ENCODE data around the gene PDCD6IP. TPM values are rescaled to one million over a fixed set of nuclear protein-coding genes. Genes with fewer than 3 reads are reported as not detected.
A peak's percentile ranks its signal among the peaks of the same experiment; 100 is the strongest.

Gene PDCD6IP
- total RNA-seq, 1 donor from 2014 or later: 203 TPM

DNA sequence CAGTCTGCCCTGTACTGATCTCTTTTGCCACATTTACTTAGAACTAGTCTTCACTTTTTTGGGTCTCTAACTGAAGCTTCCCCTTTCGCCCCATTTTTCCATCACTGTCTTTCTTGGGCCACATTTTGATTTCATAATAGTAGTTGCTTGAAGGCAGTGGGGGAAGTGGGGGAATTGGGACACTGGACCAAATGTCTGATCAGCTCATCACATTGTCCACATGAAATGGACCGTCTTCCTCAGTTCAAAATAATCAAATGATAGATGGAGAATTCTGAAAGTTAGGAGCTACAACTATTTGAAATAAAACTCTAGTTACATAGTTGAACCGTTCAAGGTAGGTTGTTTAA is 747 bp downstream of the PDCD6IP start:
- peaks cover 35% of the 10 kb centered on the region for H4K20me1 ChIP-seq (ENCODE audit: insufficient read depth, low read length)
- no peaks in the 10 kb centered on the region for H3K27me3 Mint-ChIP-seq (ENCODE audit: low read depth, unreplicated experiment)
- peaks cover 22% of the 10 kb centered on the region for H3K36me3 Mint-ChIP-seq (ENCODE audit: low read depth, unreplicated experiment)
- H3K9me3 Mint-ChIP-seq (ENCODE audit: unreplicated experiment): no peaks in the 10 kb centered on the region
- peak overlapping the region; percentile 96 for H3K4me3 Mint-ChIP-seq (ENCODE audit: unreplicated experiment)
- peak overlapping the region; percentile 97 for H3K9ac ChIP-seq (ENCODE audit: low read length)
- TF ChIP-seq EZH2 (IDR thresholded peaks at IDR 0.05; ENCODE audit: insufficient read depth, low read length): no peak
- FAIRE-seq (peak; percentile 29), DNase-seq (ENCODE audit: low read depth) (no peak)
- peak overlapping the region; percentile 98 for H3K27ac Mint-ChIP-seq (ENCODE audit: unreplicated experiment)
- no peaks in the 10 kb centered on the region for H3K27me3 ChIP-seq (ENCODE audit: insufficient read depth, low read length)
- H3K9me3 ChIP-seq (ENCODE audit: insufficient read depth, low read depth, low read length): no peaks in the 10 kb centered on the region
- peaks cover 25% of the 10 kb centered on the region for H3K4me1 Mint-ChIP-seq (ENCODE audit: low read depth, unreplicated experiment)
- H3K4me1 ChIP-seq (ENCODE audit: insufficient read depth, low read length): peaks cover 18% of the 10 kb centered on the region
- peaks cover 3% of the 10 kb centered on the region for H3K36me3 ChIP-seq (ENCODE audit: insufficient read depth, low read length)
- H3K4me2 ChIP-seq (ENCODE audit: low read length): peak overlapping the region; percentile 98
- peak overlapping the region; percentile 98 for H3K27ac ChIP-seq (ENCODE audit: low read depth, low read length)
- peak overlapping the region; percentile 79 for H2AFZ ChIP-seq (ENCODE audit: low read depth, low read length)
- H3K79me2 ChIP-seq (ENCODE audit: insufficient read depth, low read length): peaks cover 63% of the 10 kb centered on the region
- peak overlapping the region; percentile 93 for H3K4me3 ChIP-seq (ENCODE audit: insufficient read depth, low read depth, low read length)

DNA sequence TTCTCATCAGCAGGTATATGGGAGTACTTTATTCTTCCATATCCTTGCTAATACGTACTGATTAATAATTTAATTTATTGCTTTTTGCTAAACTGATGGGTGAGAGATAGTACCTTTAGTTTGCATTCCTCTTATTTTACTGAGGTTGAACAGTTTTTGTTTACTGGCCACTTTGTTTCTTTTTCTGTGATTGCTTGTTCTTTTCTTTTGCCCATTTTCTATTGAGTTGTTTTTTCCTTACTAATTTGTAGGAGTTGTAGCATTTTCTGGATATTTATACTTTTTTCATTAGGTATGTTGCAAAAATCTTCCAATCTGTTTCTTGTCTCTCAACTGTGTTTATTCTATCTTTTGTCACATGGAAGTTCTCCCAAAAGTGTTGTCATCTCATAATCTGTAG is 4.8 kb downstream of the PDCD6IP start:
- Mint-ChIP-seq H3K27me3 (ENCODE audit: low read depth, unreplicated experiment) (no peaks in the 10 kb centered on the region), H3K9me3 (ENCODE audit: unreplicated experiment) (no peaks in the 10 kb centered on the region), H3K4me3 (ENCODE audit: unreplicated experiment) (no peak overlapping the region), H3K4me1 (ENCODE audit: low read depth, unreplicated experiment) (peaks cover 30% of the 10 kb centered on the region), H3K36me3 (ENCODE audit: low read depth, unreplicated experiment) (peaks cover 21% of the 10 kb centered on the region), H3K27ac (ENCODE audit: unreplicated experiment) (no peak overlapping the region)
- peaks cover 3% of the 10 kb centered on the region for H3K36me3 ChIP-seq (ENCODE audit: insufficient read depth, low read length)
- peaks cover 91% of the 10 kb centered on the region for H3K79me2 ChIP-seq (ENCODE audit: insufficient read depth, low read length)
- no peaks in the 10 kb centered on the region for H3K27me3 ChIP-seq (ENCODE audit: insufficient read depth, low read length)
- H3K27ac ChIP-seq (ENCODE audit: low read depth, low read length): no peak overlapping the region
- peaks cover 16% of the 10 kb centered on the region for H3K4me1 ChIP-seq (ENCODE audit: insufficient read depth, low read length)
- H3K4me3 ChIP-seq (ENCODE audit: insufficient read depth, low read depth, low read length): no peak overlapping the region
- no peak for DNase-seq (ENCODE audit: low read depth)
- H3K9ac ChIP-seq (ENCODE audit: low read length): no peak overlapping the region
- H2AFZ ChIP-seq (ENCODE audit: low read depth, low read length): no peak overlapping the region
- no peak overlapping the region for H3K4me2 ChIP-seq (ENCODE audit: low read length)
- TF ChIP-seq, protein P1, sequence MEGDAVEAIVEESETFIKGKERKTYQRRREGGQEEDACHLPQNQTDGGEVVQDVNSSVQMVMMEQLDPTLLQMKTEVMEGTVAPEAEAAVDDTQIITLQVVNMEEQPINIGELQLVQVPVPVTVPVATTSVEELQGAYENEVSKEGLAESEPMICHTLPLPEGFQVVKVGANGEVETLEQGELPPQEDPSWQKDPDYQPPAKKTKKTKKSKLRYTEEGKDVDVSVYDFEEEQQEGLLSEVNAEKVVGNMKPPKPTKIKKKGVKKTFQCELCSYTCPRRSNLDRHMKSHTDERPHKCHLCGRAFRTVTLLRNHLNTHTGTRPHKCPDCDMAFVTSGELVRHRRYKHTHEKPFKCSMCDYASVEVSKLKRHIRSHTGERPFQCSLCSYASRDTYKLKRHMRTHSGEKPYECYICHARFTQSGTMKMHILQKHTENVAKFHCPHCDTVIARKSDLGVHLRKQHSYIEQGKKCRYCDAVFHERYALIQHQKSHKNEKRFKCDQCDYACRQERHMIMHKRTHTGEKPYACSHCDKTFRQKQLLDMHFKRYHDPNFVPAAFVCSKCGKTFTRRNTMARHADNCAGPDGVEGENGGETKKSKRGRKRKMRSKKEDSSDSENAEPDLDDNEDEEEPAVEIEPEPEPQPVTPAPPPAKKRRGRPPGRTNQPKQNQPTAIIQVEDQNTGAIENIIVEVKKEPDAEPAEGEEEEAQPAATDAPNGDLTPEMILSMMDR (IDR thresholded peaks at IDR 0.05; ENCODE audit: insufficient read depth, low read depth, low read length): no peak
- no peak for TF ChIP-seq EZH2 (IDR thresholded peaks at IDR 0.05; ENCODE audit: insufficient read depth, low read length)
- FAIRE-seq: no peak
- H3K9me3 ChIP-seq (ENCODE audit: insufficient read depth, low read depth, low read length): no peaks in the 10 kb centered on the region
- H4K20me1 ChIP-seq (ENCODE audit: insufficient read depth, low read length): peaks cover 69% of the 10 kb centered on the region

DNA sequence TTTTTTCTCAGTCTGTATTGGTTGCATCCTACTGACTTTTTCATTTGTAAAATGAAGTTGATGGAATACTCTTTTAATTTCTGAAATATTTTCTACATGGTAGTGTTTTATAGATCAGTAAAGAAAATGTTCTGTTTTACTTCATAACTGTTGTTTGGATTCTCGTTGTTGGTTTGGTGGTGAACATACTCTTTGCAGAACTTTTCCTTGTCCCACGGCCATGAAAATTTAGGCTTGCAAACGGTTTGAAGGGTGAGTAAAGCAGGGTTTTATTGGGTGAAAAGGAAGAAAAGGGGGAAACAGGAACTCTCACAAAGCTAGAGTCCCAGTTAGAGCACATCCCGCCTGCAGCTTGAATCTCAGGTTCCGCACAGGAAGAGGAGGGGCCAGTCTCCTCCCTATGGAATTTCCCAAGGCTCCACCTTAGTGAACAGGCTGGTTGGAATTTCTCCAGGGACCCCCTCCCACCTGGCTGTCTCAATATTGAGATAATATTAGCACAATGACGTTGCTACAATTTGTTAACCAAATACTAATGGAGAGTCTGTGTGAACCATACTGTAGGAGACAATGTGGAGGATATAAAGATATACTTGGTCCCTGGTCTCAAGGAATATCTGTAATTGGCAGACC is 5.6 kb downstream of the PDCD6IP start:
- Histone ChIP-seq H3K79me2 (ENCODE audit: insufficient read depth, low read length) (peaks cover 97% of the 10 kb centered on the region), H4K20me1 (ENCODE audit: insufficient read depth, low read length) (peaks cover 76% of the 10 kb centered on the region), H3K27me3 (ENCODE audit: insufficient read depth, low read length) (no peaks in the 10 kb centered on the region), H3K9ac (ENCODE audit: low read length) (no peak overlapping the region), H3K4me2 (ENCODE audit: low read length) (no peak overlapping the region), H3K4me3 (ENCODE audit: insufficient read depth, low read depth, low read length) (no peak overlapping the region), H3K27ac (ENCODE audit: low read depth, low read length) (no peak overlapping the region), H3K9me3 (ENCODE audit: insufficient read depth, low read depth, low read length) (no peaks in the 10 kb centered on the region), H3K4me1 (ENCODE audit: insufficient read depth, low read length) (peaks cover 16% of the 10 kb centered on the region), H2AFZ (ENCODE audit: low read depth, low read length) (no peak overlapping the region), H3K36me3 (ENCODE audit: insufficient read depth, low read length) (peaks cover 3% of the 10 kb centered on the region)
- DNase-seq (ENCODE audit: low read depth) (no peak), FAIRE-seq (no peak)
- H3K27ac Mint-ChIP-seq (ENCODE audit: unreplicated experiment): no peak overlapping the region
- no peaks in the 10 kb centered on the region for H3K9me3 Mint-ChIP-seq (ENCODE audit: unreplicated experiment)
- H3K27me3 Mint-ChIP-seq (ENCODE audit: low read depth, unreplicated experiment): no peaks in the 10 kb centered on the region
- H3K36me3 Mint-ChIP-seq (ENCODE audit: low read depth, unreplicated experiment): peaks cover 22% of the 10 kb centered on the region
- H3K4me3 Mint-ChIP-seq (ENCODE audit: unreplicated experiment): no peak overlapping the region
- TF ChIP-seq EZH2 (IDR thresholded peaks at IDR 0.05; ENCODE audit: insufficient read depth, low read length): no peak
- TF ChIP-seq, protein P1 (IDR thresholded peaks at IDR 0.05; ENCODE audit: insufficient read depth, low read depth, low read length): no peak
- H3K4me1 Mint-ChIP-seq (ENCODE audit: low read depth, unreplicated experiment): peaks cover 35% of the 10 kb centered on the region

Data from astrocyte (in vitro differentiated cells and primary cell).